Lower leg skin (tissue), 4 donors: Measurements from ENCODE around the gene METTL16. TPM values are rescaled to one million over a fixed set of nuclear protein-coding genes. Genes with fewer than 3 reads are reported as not detected.

Experiments
- DNase-seq, 2 donors: peaks; one replicate each; pipeline ENCODE4 v3.0.0-alpha.2; 2019; ENCODE audit warnings: low spot score in 2 of 2
- H3K4me3 ChIP-seq: fragments of 200-600 bp; sonication (generic); 2 replicates; pipeline ENCODE4 v1.5.1; 2017; ENCODE audit warnings: mild to moderate bottlenecking, low read depth; ENCODE audit not compliant: poor library complexity, severe bottlenecking
- CTCF ChIP-seq, 3 donors: fragments of 450-650 bp; IDR thresholded peaks; one replicate each; pipeline ENCODE4 v1.5.1; 2016; ENCODE audit warnings: antibody characterized with exemption in 3 of 3, mild to moderate bottlenecking in 3 of 3, moderate library complexity in 2 of 3
- POLR2A ChIP-seq, 2 donors: fragments of 450-650 bp; IDR thresholded peaks; one replicate each; pipeline ENCODE4 v1.6.1; 2016 to 2017; ENCODE audit warnings: antibody characterized with exemption in 2 of 2, mild to moderate bottlenecking in 1 of 2, moderate library complexity in 1 of 2
- WGBS, 2 donors: methylation state at CpG; one replicate each; pipeline ENCODE4 v1.1.5; 2018; 5-methylcytosine and 5-hydroxymethylcytosine counted together
- intact Hi-C: fragments of 100-400 bp; cut with DNase I; formaldehyde crosslinking; loops from one replicate; pipeline ENCODE4 v1.15.0; 2023; ENCODE audit warnings: low total_unique reads
- total RNA-seq, 4 donors: library from RNA; depleted of rRNA; stranded (reverse); fragments of >200 nt; gene quantifications; one replicate each; pipeline ENCODE4 v1.1.0, GENCODE V29; 2016

METTL16 gene
- total RNA-seq, 4 donors from 2014 or later = 17.7 to 47.4 (median 38.5) TPM

GRCh38 chr17:2457913-2458312 is 53.8 kb downstream of the METTL16 start:
- 95 to 99% methylated on average over 4 of the region's 4 CpGs for WGBS, 2 donors

GRCh38 chr17:2456475-2456874 is 55.2 kb downstream of the METTL16 start:
- no peak overlapping the region for H3K4me3 ChIP-seq
- intact Hi-C loops = no loop called here
- WGBS, 2 donors = 88 to 94% methylated on average over 3 of the region's 3 CpGs
- no peak for DNase-seq
- TF ChIP-seq POLR2A (IDR thresholded peaks at IDR 0.05) (no peak), CTCF (IDR thresholded peaks at IDR 0.05) (no peak)

More at GRCh38 chr17:2457913-2458312, 53.8 kb downstream of the METTL16 start:
- TF ChIP-seq CTCF (IDR thresholded peaks at IDR 0.05) (no peak), POLR2A (IDR thresholded peaks at IDR 0.05) (no peak)
- no peak for DNase-seq
- intact Hi-C loops = no loop called here
- no peak overlapping the region for H3K4me3 ChIP-seq

- intact Hi-C loops = no loop called here
- WGBS, 2 donors = 91% methylated on average over 3 of the region's 3 CpGs
- H3K4me3 ChIP-seq = no peak overlapping the region
- TF ChIP-seq CTCF (IDR thresholded peaks at IDR 0.05) (no peak), POLR2A (IDR thresholded peaks at IDR 0.05) (no peak)
- DNase-seq = no peak
Measured at GRCh38 chr17:2455956-2456355, 55.7 kb downstream of the METTL16 start.

- intact Hi-C loops = no loop called here
- WGBS, 2 donors = 87 to 89% methylated on average over 3 of the region's 3 CpGs
- no peak overlapping the region for H3K4me3 ChIP-seq
- DNase-seq = no peak
- TF ChIP-seq POLR2A (IDR thresholded peaks at IDR 0.05) = no peak
- no peak for TF ChIP-seq CTCF (IDR thresholded peaks at IDR 0.05)
Measured at GRCh38 chr17:2453866-2454265, 57.8 kb downstream of the METTL16 start.

GRCh38 chr17:2453325-2453724 is 58.4 kb downstream of the METTL16 start:
- 56 to 74% methylated on average over 6 of the region's 6 CpGs for WGBS, 2 donors
- DNase-seq = no peak
- intact Hi-C loops = no loop called here
- TF ChIP-seq CTCF (IDR thresholded peaks at IDR 0.05) = no peak
- TF ChIP-seq POLR2A (IDR thresholded peaks at IDR 0.05) = no peak
- H3K4me3 ChIP-seq = no peak overlapping the region

- no peak for TF ChIP-seq POLR2A (IDR thresholded peaks at IDR 0.05)
- no peak for TF ChIP-seq CTCF (IDR thresholded peaks at IDR 0.05)
Measured at GRCh38 chr17:2452216-2452750, 59.4 kb downstream of the METTL16 start.

More at GRCh38 chr17:2452216-2452750, 59.4 kb downstream of the METTL16 start:
- intact Hi-C loops = no loop called here
- 80 to 85% methylated on average over 6 of the region's 6 CpGs for WGBS, 2 donors
- no peak for DNase-seq
- H3K4me3 ChIP-seq = no peak overlapping the region
